BE2C (cell line): Measurements from ENCODE around the gene TOX3.
A peak's percentile ranks its signal among the peaks of the same experiment; 100 is the strongest.

Experiments
- DNase-seq: peaks from one replicate; pipeline ENCODE4 v3.0.0-alpha.2; 2020
- H3K27me3 ChIP-seq: fragments of 250-450 bp; sonication (Bioruptor Pico); 2 replicates; pipeline ENCODE4 v1.5.1; 2020; ENCODE audit warnings: mild to moderate bottlenecking
- H3K36me3 ChIP-seq: fragments of 250-450 bp; sonication (Bioruptor Pico); 2 replicates; pipeline ENCODE4 v1.5.1; 2020; ENCODE audit warnings: mild to moderate bottlenecking
- H3K4me1 ChIP-seq: fragments of 250-450 bp; sonication (Bioruptor Pico); 2 replicates; pipeline ENCODE4 v1.5.1; 2020
- H3K4me3 ChIP-seq: 2 replicates; pipeline ENCODE4 v1.5.1; 2011; ENCODE audit warnings: low read depth, low read length
- H3K9me3 ChIP-seq: fragments of 250-450 bp; sonication (Bioruptor Pico); 2 replicates; pipeline ENCODE4 v1.5.1; 2020
- CTCF ChIP-seq: IDR thresholded peaks from 2 replicates; pipeline ENCODE4 v1.5.1; 2012; ENCODE audit warnings: mild to moderate bottlenecking, low read depth, low read length

TOX3 gene

GRCh38 chr16:52497067-52497816 lies 49.7 kb downstream of the TOX3 start:
- H3K4me3 ChIP-seq: no peak overlapping the region; the same call in 1 of the 2 replicates
- H3K9me3 ChIP-seq: no peaks in the 10 kb centered on the region
- no peaks in the 10 kb centered on the region for H3K27me3 ChIP-seq
- H3K36me3 ChIP-seq: no peaks in the 10 kb centered on the region
- peak; percentile 45 for DNase-seq
- peaks cover 26% of the 10 kb centered on the region for H3K4me1 ChIP-seq
- no peak for TF ChIP-seq CTCF

- Histone ChIP-seq H3K27me3 (no peaks in the 10 kb centered on the region), H3K4me1 (peaks cover 26% of the 10 kb centered on the region), H3K4me3 (no peak overlapping the region; the same call in none of the 2 replicates), H3K36me3 (no peaks in the 10 kb centered on the region), H3K9me3 (no peaks in the 10 kb centered on the region)
- no peak for DNase-seq
- TF ChIP-seq CTCF: no peak
These were observed 50.7 kb downstream of the TOX3 start for GRCh38 chr16:52496051-52496876.

GRCh38 chr16:52494621-52495020 lies 52.3 kb downstream of the TOX3 start:
- Histone ChIP-seq H3K9me3 (no peaks in the 10 kb centered on the region), H3K36me3 (no peaks in the 10 kb centered on the region)
- no peak for DNase-seq

GRCh38 chr16:52494145-52494544 lies 52.8 kb downstream of the TOX3 start:
- TF ChIP-seq CTCF: no peak
- Histone ChIP-seq H3K27me3 (no peaks in the 10 kb centered on the region), H3K4me3 (no peak overlapping the region), H3K4me1 (peaks cover 26% of the 10 kb centered on the region), H3K36me3 (no peaks in the 10 kb centered on the region), H3K9me3 (no peaks in the 10 kb centered on the region)
- no peak for DNase-seq

More at GRCh38 chr16:52494621-52495020, 52.3 kb downstream of the TOX3 start:
- no peak for TF ChIP-seq CTCF
- Histone ChIP-seq H3K4me1 (peaks cover 26% of the 10 kb centered on the region), H3K27me3 (no peaks in the 10 kb centered on the region), H3K4me3 (no peak overlapping the region)

- Histone ChIP-seq H3K36me3 (no peaks in the 10 kb centered on the region), H3K27me3 (no peaks in the 10 kb centered on the region), H3K9me3 (no peaks in the 10 kb centered on the region), H3K4me1 (peaks cover 21% of the 10 kb centered on the region), H3K4me3 (no peak overlapping the region)
- no peak for TF ChIP-seq CTCF
- no peak for DNase-seq
These were observed 54.1 kb downstream of the TOX3 start for GRCh38 chr16:52492789-52493357.
